B cell (primary cell): ENCODE results near the gene SRGAP2C.
"Not testable (repeated sequence)": the region's sequence is repeated elsewhere in the genome, so short reads cannot be mapped to it uniquely, and the experiment has no call there.

Source experiments
- CTCF ChIP-seq: fragments of 200-600 bp; IDR thresholded peaks from one replicate; pipeline ENCODE4 v1.8.0; 2022; ENCODE audit warnings: antibody characterized with exemption, mild to moderate bottlenecking
- EZH2 ChIP-seq: IDR thresholded peaks from 2 replicates; pipeline ENCODE4 v1.6.1; 2012; ENCODE audit warnings: borderline replicate concordance, low read depth, mild to moderate bottlenecking, moderate library complexity, low read length; ENCODE audit not compliant: insufficient read depth, poor library complexity, severe bottlenecking

- not testable (repeated sequence) for TF ChIP-seq CTCF, EZH2
These were observed 32.0 kb upstream of the SRGAP2C start for GRCh38 chr1:121152788-121153187.
